Aorta (tissue), 5 donors: ENCODE measurements around the gene IGSF9. TPM values are rescaled to one million over a fixed set of nuclear protein-coding genes. Genes with fewer than 3 reads are reported as not detected.
A peak's percentile ranks its signal among the peaks of the same experiment; 100 is the strongest.

ENCODE experiments used
- ATAC-seq: fragments of 200-7000 bp; cut with Tn5 transposase; one replicate; pipeline ENCODE4 v1.9.1; 2022; ENCODE audit warnings: moderate library complexity; ENCODE audit not compliant: low FRiP score
- DNase-seq, 2 donors: peaks; one replicate each; pipeline ENCODE4 v3.0.0-alpha.2; 2020
- H3K27ac ChIP-seq, 2 donors: one replicate each; pipeline ENCODE4 v1.5.1; 2013; ENCODE audit warnings: low read length in 2 of 2, mild to moderate bottlenecking in 2 of 2, moderate library complexity in 2 of 2, control low read depth in 1 of 2, inconsistent platforms in 1 of 2, low read depth in 1 of 2
- H3K27me3 ChIP-seq, 2 donors: one replicate each; pipeline ENCODE4 v1.6.1; 2013; ENCODE audit warnings: control low read depth in 1 of 2, low read length in 1 of 2, mild to moderate bottlenecking in 1 of 2, moderate library complexity in 1 of 2; ENCODE audit not compliant: insufficient read depth in 2 of 2, control insufficient read depth in 1 of 2
- H3K36me3 ChIP-seq, 2 donors: one replicate each; pipeline ENCODE4 v1.6.1; 2013; ENCODE audit warnings: control low read depth in 1 of 2, low read length in 1 of 2, mild to moderate bottlenecking in 1 of 2; ENCODE audit not compliant: insufficient read depth in 2 of 2, control insufficient read depth in 1 of 2
- H3K4me1 ChIP-seq, 2 donors: one replicate each; pipeline ENCODE4 v1.6.1; 2013; ENCODE audit warnings: low read length in 2 of 2, control low read depth in 1 of 2, mild to moderate bottlenecking in 1 of 2, moderate library complexity in 1 of 2; ENCODE audit not compliant: insufficient read depth in 2 of 2, control insufficient read depth in 1 of 2
- H3K4me3 ChIP-seq, 2 donors: one replicate each; pipeline ENCODE4 v1.5.1; 2013; ENCODE audit warnings: low read length in 2 of 2, control low read depth in 1 of 2, mild to moderate bottlenecking in 1 of 2
- H3K9me3 ChIP-seq: one replicate; pipeline ENCODE4 v1.6.1; 2013; ENCODE audit warnings: mild to moderate bottlenecking, low read length; ENCODE audit not compliant: control insufficient read depth
- WGBS, 2 donors: extraction: QIAGEN DNeasy Blood & Tissue Kit; methylation state at CpG; one replicate each; pipeline ENCODE4 v1.1.7; 2013; 5-methylcytosine and 5-hydroxymethylcytosine counted together
- intact Hi-C, 2 donors: fragments of 100-400 bp; cut with DNase I; formaldehyde crosslinking; loops; one replicate each; pipeline versions ENCODE4 v1.14.2 to v1.15.0; 2022
- polyA plus RNA-seq, 2 donors: library from polyadenylated mRNA; stranded (reverse); fragments of 200-250 nt; gene quantifications; one replicate each; pipeline ENCODE4 v1.2.3, GENCODE V29; 2013
- total RNA-seq, 2 donors: library from RNA; stranded (reverse); fragmentation: NEBNext Ultra II Directional; extraction: Animal tissue kit (Norgen Biotek cat#: 25700); gene quantifications; one replicate each; pipeline ENCODE4 v1.2.1, GENCODE V29; 2021
- donor health status: healthy with polysubstance abuse.
- donor health status: Bipolar disorder and iron deficiency.
- donor health status: DM: no; HTN: no; CAD: no.
- donor health status: DM: no; HTN: no; CAD: no.
- donor health status: DM: yes; HTN: yes; CAD: no.

Gene IGSF9
- total and polyA plus RNA-seq, 4 donors: 0.05 to 1.0 (median 0.30) TPM; not detected in 1

DNA sequence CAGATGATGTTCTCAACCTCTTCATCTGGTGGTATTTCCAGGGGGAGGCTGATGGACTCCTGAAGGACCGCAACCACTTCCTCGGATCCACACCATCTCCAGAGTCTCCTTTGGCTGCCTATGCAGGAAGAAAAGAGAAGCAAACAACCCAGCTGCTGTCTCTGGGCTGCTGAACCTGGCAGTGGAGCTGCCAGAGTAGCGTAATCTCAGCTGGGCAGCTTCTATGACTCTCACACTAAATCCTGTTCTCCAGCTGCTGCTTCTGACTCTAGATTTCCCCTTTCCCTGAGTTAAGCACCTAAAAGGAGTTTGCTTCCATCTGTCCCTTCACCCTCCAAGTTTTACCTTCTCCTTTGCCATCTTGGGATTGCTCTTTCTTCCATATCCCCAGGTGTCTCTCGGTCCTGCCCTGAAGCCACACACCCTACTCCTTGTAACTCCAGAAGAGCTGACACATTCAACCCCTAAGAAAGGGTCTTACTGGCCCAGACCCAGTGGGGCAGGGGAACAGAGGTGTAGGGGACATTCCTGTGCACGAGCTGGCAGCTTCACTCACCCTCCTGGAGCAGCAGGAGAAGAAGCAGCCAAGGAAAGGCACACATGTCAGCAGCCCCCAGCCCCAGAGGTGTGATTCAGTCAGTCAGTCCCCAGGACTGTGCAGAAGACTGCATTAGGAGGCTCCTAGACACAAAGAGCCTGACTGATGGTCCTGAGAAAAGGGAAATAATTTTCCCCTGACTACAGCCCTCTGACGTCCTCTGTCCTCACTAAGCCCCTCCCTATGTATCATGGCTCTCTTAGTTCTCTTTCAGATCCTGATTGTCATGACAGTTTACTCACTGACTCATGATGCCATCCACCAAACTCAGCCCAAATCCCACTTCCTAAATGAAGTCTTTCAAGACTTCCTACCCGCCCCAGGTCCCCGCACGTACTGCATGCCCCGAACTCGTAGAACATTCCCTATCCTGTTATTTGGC is 8.4 kb upstream of the IGSF9 start, which contains the start of gene SLAMF9:
Gene SLAMF9 (minus strand): TSS at position 702 of the 980 bp plus-strand sequence. CDS start 100 bp downstream, at position 602.
- H3K36me3 ChIP-seq: no peaks in the 10 kb centered on the region
- intact Hi-C loops: no loop called here
- no peak within 1 kb of the TSS for H3K4me3 ChIP-seq
- no peak within 1 kb of the TSS for H3K27ac ChIP-seq
- no peaks in the 10 kb centered on the region for H3K4me1 ChIP-seq
- DNase-seq (peak in 1 of 2 donors; percentile 35), ATAC-seq (no peak)
- 66 to 68% methylated on average over 11 of the region's 11 CpGs for WGBS, 2 donors
- no peaks in the 10 kb centered on the region for H3K27me3 ChIP-seq
- no peaks in the 10 kb centered on the region for H3K9me3 ChIP-seq

DNA sequence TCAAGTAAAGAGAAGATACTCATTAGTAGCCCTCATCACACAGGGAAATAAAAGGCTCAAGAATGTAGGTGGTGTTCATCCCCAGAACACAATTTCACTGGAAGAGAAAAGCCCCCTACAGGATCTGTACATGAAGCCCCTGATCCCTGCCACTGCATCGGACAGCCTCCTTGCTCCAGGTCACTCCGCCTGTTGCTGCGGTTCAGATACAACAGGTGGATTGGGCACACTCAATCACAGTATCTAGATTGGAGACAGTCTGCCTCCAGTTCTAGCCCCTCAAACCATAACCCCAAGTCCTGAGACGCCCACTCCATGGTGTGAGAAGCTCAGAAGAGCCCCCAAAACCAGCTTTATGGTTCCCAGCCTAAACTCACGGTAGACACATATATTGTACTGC is 7.5 kb upstream of the IGSF9 start:
- 79 to 81% methylated on average over 5 of the region's 5 CpGs for WGBS, 2 donors
- intact Hi-C loops: no loop called here
- Histone ChIP-seq H3K27ac (no peak overlapping the region), H3K36me3 (no peaks in the 10 kb centered on the region), H3K27me3 (no peaks in the 10 kb centered on the region), H3K9me3 (no peaks in the 10 kb centered on the region), H3K4me1 (no peaks in the 10 kb centered on the region), H3K4me3 (no peak overlapping the region)
- DNase-seq (peak in 1 of 2 donors; percentile 35), ATAC-seq (no peak)

DNA sequence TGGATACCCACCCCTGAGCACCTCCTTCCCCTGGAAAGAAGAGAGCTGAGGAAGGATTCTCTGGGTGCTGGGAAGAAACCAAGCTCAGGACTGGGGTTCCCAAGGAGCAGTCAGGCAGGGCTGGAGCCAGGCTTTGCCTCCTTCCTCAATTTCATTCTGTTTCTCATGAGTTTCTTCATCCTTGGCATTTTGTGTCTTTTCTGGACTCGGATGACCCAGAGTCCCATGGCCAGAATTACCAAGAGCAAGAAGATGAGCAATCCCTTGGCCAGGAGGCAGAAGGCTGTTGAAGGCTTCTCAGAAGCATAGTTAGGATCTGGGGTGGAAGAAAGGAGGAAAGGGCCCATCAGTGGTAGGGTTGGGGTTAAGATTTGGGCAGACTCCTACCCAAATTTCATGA is 6.1 kb upstream of the IGSF9 start:
- H3K9me3 ChIP-seq: no peaks in the 10 kb centered on the region
- no peaks in the 10 kb centered on the region for H3K4me1 ChIP-seq
- WGBS, 2 donors: 85 to 90% methylated on average over 1 of the region's 1 CpG
- DNase-seq: no peak
- no peak overlapping the region for H3K27ac ChIP-seq
- no peaks in the 10 kb centered on the region for H3K36me3 ChIP-seq
- no peak for ATAC-seq
- H3K4me3 ChIP-seq: no peak overlapping the region
- intact Hi-C loops: no loop called here
- no peaks in the 10 kb centered on the region for H3K27me3 ChIP-seq

DNA sequence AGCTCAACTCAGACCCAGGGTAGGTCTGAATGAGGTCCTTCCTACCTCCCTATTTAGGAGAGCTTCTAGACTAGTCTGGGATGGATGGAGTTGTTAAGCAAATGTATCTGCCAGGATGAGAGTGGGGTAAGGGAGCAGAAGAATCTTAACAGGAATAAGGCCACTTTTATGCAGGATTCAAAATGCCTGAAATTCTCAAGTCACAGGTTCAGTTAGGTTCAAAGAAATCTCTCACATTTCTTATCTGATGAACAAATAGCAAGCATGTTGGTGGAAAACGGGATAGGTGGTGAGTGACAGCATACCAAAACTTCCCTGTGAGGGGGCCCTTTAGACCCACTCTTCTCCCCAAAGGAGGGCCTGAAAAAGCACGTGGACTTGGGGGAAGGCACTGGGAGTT is 5.6 kb upstream of the IGSF9 start:
- no peak for DNase-seq
- no peaks in the 10 kb centered on the region for H3K36me3 ChIP-seq
- ATAC-seq: no peak
- intact Hi-C loops: no loop called here
- no peak overlapping the region for H3K4me3 ChIP-seq
- H3K9me3 ChIP-seq: no peaks in the 10 kb centered on the region
- H3K4me1 ChIP-seq: no peaks in the 10 kb centered on the region
- 40 to 48% methylated on average over 2 of the region's 2 CpGs for WGBS, 2 donors
- H3K27ac ChIP-seq: no peak overlapping the region
- H3K27me3 ChIP-seq: no peaks in the 10 kb centered on the region

DNA sequence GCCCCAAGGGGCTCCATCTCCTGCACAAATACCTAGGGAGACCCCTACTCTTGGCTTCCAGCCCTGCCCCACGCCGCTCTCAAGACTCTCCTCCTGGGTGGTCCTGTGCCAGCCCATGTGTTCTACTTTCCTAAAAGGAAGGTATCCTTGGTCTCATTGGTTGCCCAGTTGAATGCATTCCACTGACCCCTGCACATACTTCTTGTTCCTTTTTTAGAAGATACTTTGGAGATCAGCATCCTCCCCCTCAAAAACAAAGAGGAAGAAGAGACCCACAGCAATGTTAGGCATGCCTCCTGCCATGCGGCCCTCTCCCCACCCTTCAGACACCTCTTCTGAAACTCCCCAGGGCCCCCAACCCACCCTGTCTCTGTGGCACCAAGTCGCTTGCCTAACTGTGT is 4.6 kb upstream of the IGSF9 start:
- DNase-seq (peak in 1 of 2 donors; percentile 13), ATAC-seq (no peak)
- WGBS, 2 donors: 91 to 93% methylated on average over 4 of the region's 4 CpGs
- H3K4me3 ChIP-seq: no peak overlapping the region
- no peaks in the 10 kb centered on the region for H3K4me1 ChIP-seq
- no peaks in the 10 kb centered on the region for H3K9me3 ChIP-seq
- H3K36me3 ChIP-seq: no peaks in the 10 kb centered on the region
- H3K27ac ChIP-seq: no peak overlapping the region
- intact Hi-C loops: loop anchor here in 1 of 2 donors (5.0 kb wide), 1 partner anchor 52 kb away; no protein-coding TSS in a partner anchor
- no peaks in the 10 kb centered on the region for H3K27me3 ChIP-seq

DNA sequence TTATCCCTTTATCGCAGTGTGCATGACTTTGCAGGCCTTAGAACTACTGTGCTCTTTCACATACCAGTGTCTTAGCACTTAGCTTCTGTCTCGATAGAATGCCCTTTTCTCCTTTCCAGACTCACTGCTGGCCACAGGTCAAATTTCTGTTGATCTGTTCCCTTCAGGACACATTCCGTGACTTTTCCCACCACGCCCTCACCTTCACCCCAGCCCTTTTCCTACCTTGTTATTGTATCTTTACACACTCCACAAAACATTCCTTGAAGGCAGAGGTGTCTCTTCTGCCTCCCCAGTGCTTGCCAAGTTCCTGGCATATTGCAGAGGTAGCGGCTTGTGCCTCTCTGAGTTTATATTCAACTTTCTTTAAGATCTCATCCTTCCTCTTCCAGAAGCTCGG is 3.7 kb upstream of the IGSF9 start:
- intact Hi-C loops: loop anchor here in 1 of 2 donors (5.0 kb wide), 1 partner anchor 53 kb away; no protein-coding TSS in a partner anchor
- no peak overlapping the region for H3K27ac ChIP-seq
- no peaks in the 10 kb centered on the region for H3K9me3 ChIP-seq
- 86% methylated on average over 6 of the region's 6 CpGs for WGBS, 2 donors
- no peaks in the 10 kb centered on the region for H3K4me1 ChIP-seq
- ATAC-seq (no peak), DNase-seq (peak in 1 of 2 donors; percentile 20)
- no peaks in the 10 kb centered on the region for H3K36me3 ChIP-seq
- H3K27me3 ChIP-seq: no peaks in the 10 kb centered on the region
- H3K4me3 ChIP-seq: no peak overlapping the region

DNA sequence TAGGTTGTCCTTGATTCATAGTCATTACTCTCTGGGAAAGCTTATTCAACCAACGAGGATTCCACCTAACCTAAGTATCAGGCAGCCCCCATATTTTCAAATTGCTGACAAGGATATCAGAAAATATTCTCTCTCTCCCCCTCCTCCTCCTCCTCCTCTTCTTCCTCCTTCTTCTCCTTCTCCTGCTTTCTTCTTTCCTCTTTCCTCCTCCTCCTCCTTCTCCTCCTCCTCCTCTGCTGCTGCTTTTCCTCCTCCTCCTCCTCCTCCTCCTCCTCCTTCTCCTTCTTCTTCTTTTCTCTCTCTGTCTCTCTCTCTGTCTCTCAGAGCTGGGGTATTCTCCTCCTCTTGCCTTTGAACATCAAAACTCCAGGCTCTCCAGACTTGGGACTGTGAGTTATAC is 2.5 kb upstream of the IGSF9 start:
- H3K27me3 ChIP-seq: no peaks in the 10 kb centered on the region
- intact Hi-C loops: loop anchor here in 1 of 2 donors (5.0 kb wide), 1 partner anchor 54 kb away; no protein-coding TSS in a partner anchor
- no peak for ATAC-seq

DNA sequence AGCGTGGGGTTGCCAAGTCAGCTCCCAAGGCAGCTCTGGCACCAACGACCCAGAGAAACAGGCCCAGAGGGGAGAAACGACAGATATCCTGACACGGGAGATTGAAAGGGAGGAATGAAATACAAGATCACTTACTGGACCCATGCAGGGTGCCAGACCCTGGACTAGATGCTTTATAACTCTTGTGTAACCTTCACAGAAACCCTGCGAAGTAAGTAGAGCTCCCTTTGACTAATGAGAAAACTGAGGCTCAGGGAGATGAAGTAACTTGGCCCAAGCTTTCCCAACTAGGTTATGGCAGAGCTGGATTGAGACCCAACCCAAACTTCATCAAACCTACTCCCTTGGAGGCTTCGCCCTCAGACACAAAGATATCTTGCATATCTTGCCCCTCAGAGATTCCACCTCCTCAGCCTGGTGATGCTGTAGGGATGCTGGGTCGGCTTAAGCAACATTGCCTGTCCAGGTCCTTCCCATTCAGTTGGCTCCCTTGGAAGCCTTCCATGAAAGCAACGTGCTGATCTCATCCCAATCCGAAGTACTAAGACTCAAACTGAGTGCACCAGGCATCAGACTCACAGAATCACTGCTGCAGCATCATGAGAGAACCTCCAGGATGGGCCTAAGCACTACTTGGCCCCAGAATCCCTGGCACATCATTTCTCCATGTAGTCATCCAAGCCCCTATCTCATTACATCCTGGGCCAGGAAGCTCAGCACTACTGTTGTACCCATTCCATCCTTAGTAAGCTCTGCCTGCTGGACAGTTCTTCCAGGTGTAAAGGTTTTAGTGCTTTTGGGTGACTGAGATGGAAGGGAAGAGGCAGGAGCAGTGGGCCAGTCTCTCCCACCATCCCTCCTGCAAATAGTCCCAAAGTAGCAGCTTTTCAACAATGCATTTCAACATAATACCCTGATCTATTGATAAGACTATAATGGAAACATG is 1.1 kb upstream of the IGSF9 start:
- peak; percentile 16 for ATAC-seq
- 42 to 43% methylated on average over 9 of the region's 9 CpGs for WGBS, 2 donors
- Histone ChIP-seq H3K4me3 (no peak overlapping the region), H3K4me1 (no peaks in the 10 kb centered on the region), H3K9me3 (no peaks in the 10 kb centered on the region), H3K27ac (no peak overlapping the region), H3K36me3 (no peaks in the 10 kb centered on the region), H3K27me3 (no peaks in the 10 kb centered on the region)
- peak in 1 of 2 donors; percentile 12 for DNase-seq
- intact Hi-C loops: loop anchor here in 1 of 2 donors (5.0 kb wide), 1 partner anchor 56 kb away; no protein-coding TSS in a partner anchor

More for the DNA sequence above, 2.5 kb upstream of the IGSF9 start:
- Histone ChIP-seq H3K36me3 (no peaks in the 10 kb centered on the region), H3K4me3 (no peak overlapping the region), H3K27ac (no peak overlapping the region), H3K9me3 (no peaks in the 10 kb centered on the region), H3K4me1 (no peaks in the 10 kb centered on the region)
- no peak for DNase-seq
- WGBS, 2 donors: 73 to 78% methylated on average over 1 of the region's 1 CpG
